22Rv1 (cell line): ENCODE results near the gene TBC1D3B.
"Not testable (repeated sequence)": the region's sequence is repeated elsewhere in the genome, so short reads cannot be mapped to it uniquely, and the experiment has no call there.

Source experiments
- ZFX ChIP-seq: fragments of 450-650 bp; IDR thresholded peaks from 2 replicates; pipeline ENCODE4 v1.6.1; 2017; ENCODE audit warnings: antibody characterized with exemption, borderline replicate concordance
- TF ChIP-seq, protein P1 (sequence below): fragments of 450-650 bp; IDR thresholded peaks from 2 replicates; pipeline ENCODE4 v1.5.1; 2017; ENCODE audit warnings: mild to moderate bottlenecking

DNA sequence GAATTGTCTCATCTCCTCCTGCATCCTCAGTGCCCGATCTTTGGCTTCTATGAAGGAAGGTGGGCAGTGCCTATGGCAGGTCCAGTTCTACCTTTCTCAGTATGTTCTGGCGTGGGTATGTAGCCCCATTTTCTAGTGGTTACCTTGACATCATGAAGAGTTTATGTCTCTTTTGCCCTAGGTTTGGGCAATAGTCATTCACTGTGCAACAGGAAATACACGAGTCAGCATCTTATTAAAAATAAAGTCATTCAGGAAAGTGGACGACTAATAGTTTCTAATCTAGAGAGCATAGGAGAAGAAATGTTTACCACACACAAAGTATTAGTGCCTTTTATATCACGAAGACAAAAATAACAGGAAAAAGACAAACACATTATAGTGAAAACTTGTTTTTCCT lies 13.6 kb upstream of the TBC1D3B start:
- TF ChIP-seq, protein P1, sequence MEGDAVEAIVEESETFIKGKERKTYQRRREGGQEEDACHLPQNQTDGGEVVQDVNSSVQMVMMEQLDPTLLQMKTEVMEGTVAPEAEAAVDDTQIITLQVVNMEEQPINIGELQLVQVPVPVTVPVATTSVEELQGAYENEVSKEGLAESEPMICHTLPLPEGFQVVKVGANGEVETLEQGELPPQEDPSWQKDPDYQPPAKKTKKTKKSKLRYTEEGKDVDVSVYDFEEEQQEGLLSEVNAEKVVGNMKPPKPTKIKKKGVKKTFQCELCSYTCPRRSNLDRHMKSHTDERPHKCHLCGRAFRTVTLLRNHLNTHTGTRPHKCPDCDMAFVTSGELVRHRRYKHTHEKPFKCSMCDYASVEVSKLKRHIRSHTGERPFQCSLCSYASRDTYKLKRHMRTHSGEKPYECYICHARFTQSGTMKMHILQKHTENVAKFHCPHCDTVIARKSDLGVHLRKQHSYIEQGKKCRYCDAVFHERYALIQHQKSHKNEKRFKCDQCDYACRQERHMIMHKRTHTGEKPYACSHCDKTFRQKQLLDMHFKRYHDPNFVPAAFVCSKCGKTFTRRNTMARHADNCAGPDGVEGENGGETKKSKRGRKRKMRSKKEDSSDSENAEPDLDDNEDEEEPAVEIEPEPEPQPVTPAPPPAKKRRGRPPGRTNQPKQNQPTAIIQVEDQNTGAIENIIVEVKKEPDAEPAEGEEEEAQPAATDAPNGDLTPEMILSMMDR, result not testable (repeated sequence)
- not testable (repeated sequence) for TF ChIP-seq ZFX
